Stimulated activated CD8-positive, alpha-beta memory T cell treated with anti-CD3 and anti-CD28 coated beads, Interleukin-12 subunit alpha, Interleukin-12 subunit beta, amount 100 ng/mL, for 1 hour (primary cell): Measurements from ENCODE around the gene CCNDBP1.

Source experiments
- DNase-seq: peaks from one replicate; pipeline ENCODE4 v3.0.0-alpha.2; 2020; ENCODE audit warnings: low read depth

The CCNDBP1 gene

DNA sequence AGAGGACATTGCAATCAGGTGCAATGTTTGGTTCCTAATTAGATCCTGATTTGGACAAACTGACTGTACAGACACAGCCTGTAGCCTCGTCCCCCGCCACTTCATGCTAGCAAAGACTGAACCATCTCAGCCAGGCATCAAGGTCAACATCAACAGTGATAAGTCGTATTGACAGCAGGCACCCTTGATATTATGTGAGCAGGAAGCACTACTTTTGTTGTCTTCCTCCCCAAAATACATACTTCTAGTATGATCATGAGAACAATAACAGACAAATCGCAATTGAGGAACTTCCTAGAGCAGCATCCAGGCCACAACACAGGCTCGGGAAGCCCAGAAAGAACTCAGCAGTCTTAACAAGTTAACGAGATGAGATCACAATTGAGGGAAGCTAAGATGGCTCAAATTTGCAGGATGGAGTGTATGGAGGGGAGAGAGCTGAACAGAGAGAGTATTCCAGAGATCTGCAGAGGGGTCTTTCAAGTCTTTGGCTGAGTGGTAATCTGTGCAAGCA is 61.1 kb downstream of the CCNDBP1 start:
- DNase-seq: no peak
